Colonic mucosa (tissue), 4 donors: ENCODE data around the gene PCDHA3. TPM values are rescaled to one million over a fixed set of nuclear protein-coding genes. Genes with fewer than 3 reads are reported as not detected.
"Not testable (repeated sequence)": the region's sequence is repeated elsewhere in the genome, so short reads cannot be mapped to it uniquely, and the experiment has no call there.

Experiments used
- DNase-seq: peaks from one replicate; pipeline ENCODE4 v3.0.0-alpha.2; 2020
- H3K27ac ChIP-seq: fragments of 200-600 bp; one replicate; pipeline ENCODE4 v1.8.0; 2021
- H3K27me3 ChIP-seq: fragments of 200-600 bp; one replicate; pipeline ENCODE4 v1.8.0; 2021
- H3K36me3 ChIP-seq: fragments of 200-600 bp; one replicate; pipeline ENCODE4 v1.8.0; 2021
- H3K4me1 ChIP-seq: fragments of 200-600 bp; one replicate; pipeline ENCODE4 v1.8.0; 2021; ENCODE audit warnings: mild to moderate bottlenecking
- H3K4me3 ChIP-seq: fragments of 200-600 bp; one replicate; pipeline ENCODE4 v1.8.0; 2021
- H3K9ac ChIP-seq, 2 donors: one replicate each; pipeline ENCODE4 v1.7.0; 2013; ENCODE audit warnings: control low read depth in 2 of 2, low read depth in 2 of 2, low read length in 2 of 2
- H3K9me3 ChIP-seq: fragments of 200-600 bp; one replicate; pipeline ENCODE4 v1.8.0; 2021
- intact Hi-C: fragments of 100-400 bp; cut with DNase I; formaldehyde crosslinking; loops from one replicate; pipeline ENCODE4 v1.14.1; 2022
- total RNA-seq, 2 donors: library from RNA; stranded (reverse); fragmentation: NEBNext Ultra II Directional in 1 of 2; extraction: Animal tissue kit (Norgen Biotek cat#: 25700) in 1 of 2; gene quantifications; one replicate each; pipeline ENCODE4 v1.2.1, GENCODE V29; 2021
- TF ChIP-seq, protein P1 (sequence below): fragments of 200-600 bp; IDR thresholded peaks from one replicate; pipeline ENCODE4 v1.8.0; 2022; ENCODE audit warnings: antibody characterized with exemption, mild to moderate bottlenecking
- donor health status: healthy.
- donor health status: DM: no; HTN: no; CAD: no.
- donor health status: DM: no; HTN: no; CAD: no.

PCDHA3 gene
- total RNA-seq, 2 donors from 2014 or later = 0.11 TPM; not detected in 1

DNA sequence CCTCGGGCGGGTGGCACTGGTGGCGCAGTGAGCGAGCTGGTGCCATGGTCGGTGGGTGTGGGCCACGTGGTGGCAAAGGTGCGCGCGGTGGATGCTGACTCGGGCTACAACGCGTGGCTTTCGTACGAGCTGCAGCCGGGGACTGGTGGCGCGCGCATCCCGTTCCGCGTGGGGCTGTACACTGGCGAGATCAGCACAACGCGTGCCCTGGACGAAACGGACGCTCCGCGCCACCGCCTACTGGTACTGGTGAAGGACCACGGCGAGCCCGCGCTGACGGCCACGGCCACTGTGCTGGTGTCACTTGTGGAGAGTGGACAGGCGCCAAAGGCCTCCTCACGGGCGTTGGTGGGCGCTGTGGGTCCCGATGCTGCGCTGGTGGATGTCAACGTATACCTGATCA lies 8.0 kb downstream of the PCDHA3 start:
- no peak overlapping the region for H3K27ac ChIP-seq
- H3K27me3 ChIP-seq = no peaks in the 10 kb centered on the region
- H3K4me3 ChIP-seq = no peak overlapping the region
- no peaks in the 10 kb centered on the region for H3K4me1 ChIP-seq
- TF ChIP-seq, protein P1, sequence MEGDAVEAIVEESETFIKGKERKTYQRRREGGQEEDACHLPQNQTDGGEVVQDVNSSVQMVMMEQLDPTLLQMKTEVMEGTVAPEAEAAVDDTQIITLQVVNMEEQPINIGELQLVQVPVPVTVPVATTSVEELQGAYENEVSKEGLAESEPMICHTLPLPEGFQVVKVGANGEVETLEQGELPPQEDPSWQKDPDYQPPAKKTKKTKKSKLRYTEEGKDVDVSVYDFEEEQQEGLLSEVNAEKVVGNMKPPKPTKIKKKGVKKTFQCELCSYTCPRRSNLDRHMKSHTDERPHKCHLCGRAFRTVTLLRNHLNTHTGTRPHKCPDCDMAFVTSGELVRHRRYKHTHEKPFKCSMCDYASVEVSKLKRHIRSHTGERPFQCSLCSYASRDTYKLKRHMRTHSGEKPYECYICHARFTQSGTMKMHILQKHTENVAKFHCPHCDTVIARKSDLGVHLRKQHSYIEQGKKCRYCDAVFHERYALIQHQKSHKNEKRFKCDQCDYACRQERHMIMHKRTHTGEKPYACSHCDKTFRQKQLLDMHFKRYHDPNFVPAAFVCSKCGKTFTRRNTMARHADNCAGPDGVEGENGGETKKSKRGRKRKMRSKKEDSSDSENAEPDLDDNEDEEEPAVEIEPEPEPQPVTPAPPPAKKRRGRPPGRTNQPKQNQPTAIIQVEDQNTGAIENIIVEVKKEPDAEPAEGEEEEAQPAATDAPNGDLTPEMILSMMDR = no peak
- H3K36me3 ChIP-seq = no peaks in the 10 kb centered on the region
- no peak for DNase-seq
- intact Hi-C loops = no loop called here
- no peaks in the 10 kb centered on the region for H3K9me3 ChIP-seq
- H3K9ac ChIP-seq = no peak overlapping the region

GRCh38 chr5:140821375-140822280 lies 20.8 kb downstream of the PCDHA3 start, which contains the start of gene PCDHA5:
Gene PCDHA5 (plus strand): TSS chr5:140821613.
- H3K4me1 ChIP-seq = no peaks in the 10 kb centered on the region
- H3K4me3 ChIP-seq = no peak within 1 kb of the TSS
- no peaks in the 10 kb centered on the region for H3K36me3 ChIP-seq
- H3K9ac ChIP-seq = no peak within 1 kb of the TSS
- H3K27ac ChIP-seq = no peak within 1 kb of the TSS
- TF ChIP-seq, protein P1 = no peak
- DNase-seq = no peak
- H3K9me3 ChIP-seq = no peaks in the 10 kb centered on the region
- intact Hi-C loops = no loop called here
- H3K27me3 ChIP-seq = no peaks in the 10 kb centered on the region

DNA sequence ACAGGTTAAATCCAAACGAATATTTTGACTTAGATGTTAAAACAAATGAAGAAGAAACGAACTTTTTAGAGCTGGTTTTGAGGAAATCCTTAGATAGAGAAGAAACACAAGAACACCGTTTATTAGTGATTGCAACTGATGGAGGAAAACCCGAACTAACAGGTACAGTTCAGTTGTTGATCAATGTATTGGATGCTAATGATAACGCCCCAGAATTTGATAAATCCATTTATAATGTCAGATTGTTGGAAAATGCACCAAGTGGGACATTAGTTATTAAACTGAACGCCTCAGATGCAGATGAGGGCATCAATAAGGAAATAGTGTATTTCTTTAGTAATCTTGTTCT lies 21.4 kb downstream of the PCDHA3 start:
- TF ChIP-seq, protein P1 = no peak
- Histone ChIP-seq H3K36me3 (no peaks in the 10 kb centered on the region), H3K9me3 (no peaks in the 10 kb centered on the region), H3K4me1 (no peaks in the 10 kb centered on the region), H3K4me3 (no peak overlapping the region), H3K9ac (no peak overlapping the region), H3K27me3 (no peaks in the 10 kb centered on the region), H3K27ac (no peak overlapping the region)
- intact Hi-C loops = no loop called here
- no peak for DNase-seq

DNA sequence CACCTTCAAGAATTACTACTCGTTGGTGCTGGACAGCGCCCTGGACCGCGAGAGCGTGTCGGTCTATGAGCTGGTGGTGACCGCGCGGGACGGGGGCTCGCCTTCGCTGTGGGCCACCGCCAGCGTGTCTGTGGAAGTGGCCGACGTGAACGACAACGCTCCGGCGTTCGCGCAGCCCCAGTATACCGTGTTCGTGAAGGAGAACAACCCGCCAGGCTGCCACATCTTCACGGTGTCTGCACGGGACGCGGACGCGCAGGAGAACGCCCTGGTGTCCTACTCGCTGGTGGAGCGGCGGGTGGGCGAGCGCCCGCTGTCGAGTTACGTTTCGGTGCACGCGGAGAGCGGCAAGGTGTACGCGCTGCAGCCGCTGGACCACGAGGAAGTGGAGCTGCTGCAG lies 22.1 kb downstream of the PCDHA3 start:
- H3K4me3 ChIP-seq, H3K36me3 ChIP-seq, H3K9me3 ChIP-seq, H3K27ac ChIP-seq, H3K27me3 ChIP-seq, intact Hi-C loops, H3K4me1 ChIP-seq, H3K9ac ChIP-seq, DNase-seq: not testable (repeated sequence)

DNA sequence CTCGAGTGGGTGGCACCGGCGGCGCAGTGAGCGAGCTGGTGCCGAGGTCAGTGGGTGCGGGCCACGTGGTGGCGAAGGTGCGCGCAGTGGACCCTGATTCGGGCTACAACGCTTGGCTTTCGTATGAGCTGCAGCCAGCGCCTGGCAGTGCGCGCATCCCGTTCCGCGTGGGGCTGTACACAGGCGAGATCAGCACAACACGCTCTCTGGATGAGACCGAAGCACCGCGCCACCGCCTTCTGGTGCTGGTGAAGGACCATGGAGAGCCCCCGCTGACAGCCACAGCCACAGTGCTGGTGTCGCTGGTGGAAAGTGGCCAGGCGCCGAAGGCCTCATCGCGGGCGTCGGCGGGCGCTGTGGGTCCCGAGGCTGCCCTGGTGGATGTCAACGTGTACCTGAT lies 22.6 kb downstream of the PCDHA3 start:
- Histone ChIP-seq H3K4me3 (no peak overlapping the region), H3K9me3 (peaks cover 2% of the 10 kb centered on the region), H3K9ac (no peak overlapping the region), H3K27ac (no peak overlapping the region), H3K27me3 (no peaks in the 10 kb centered on the region), H3K4me1 (no peaks in the 10 kb centered on the region), H3K36me3 (no peaks in the 10 kb centered on the region)
- intact Hi-C loops = no loop called here
- TF ChIP-seq, protein P1 = no peak
- no peak for DNase-seq

- Histone ChIP-seq H3K4me1 (no peaks in the 10 kb centered on the region), H3K4me3 (no peak within 1 kb of the TSS), H3K36me3 (no peaks in the 10 kb centered on the region), H3K27me3 (no peaks in the 10 kb centered on the region), H3K27ac (no peak within 1 kb of the TSS), H3K9ac (no peak within 1 kb of the TSS), H3K9me3 (peaks cover 2% of the 10 kb centered on the region)
- DNase-seq = no peak
- intact Hi-C loops = no loop called here
- TF ChIP-seq, protein P1 = no peak
Measured at GRCh38 chr5:140827704-140828361, 27.0 kb downstream of the PCDHA3 start, which contains the start of gene PCDHA6. Gene PCDHA6 (plus strand): TSS chr5:140827960. CDS start chr5:140828092, 132 bp downstream.
